OCI-LY1 (cell line): Measurements from ENCODE around the gene MTMR3.

Experiments used
- CTCF ChIP-seq: fragments of 200-600 bp; sonication (generic), shearing (Covaris generic); IDR thresholded peaks from 2 replicates; pipeline ENCODE4 v1.5.1; 2017; ENCODE audit warnings: mild to moderate bottlenecking, antibody characterized with exemption, low read length, moderate library complexity, mixed read lengths
- EZH2 ChIP-seq: fragments of 200-600 bp; sonication (generic), shearing (Covaris generic); IDR thresholded peaks from 2 replicates; pipeline ENCODE4 v1.8.0; 2017; ENCODE audit warnings: borderline replicate concordance, mixed run types, mild to moderate bottlenecking, antibody characterized with exemption, low read length, moderate library complexity, mixed read lengths

DNA sequence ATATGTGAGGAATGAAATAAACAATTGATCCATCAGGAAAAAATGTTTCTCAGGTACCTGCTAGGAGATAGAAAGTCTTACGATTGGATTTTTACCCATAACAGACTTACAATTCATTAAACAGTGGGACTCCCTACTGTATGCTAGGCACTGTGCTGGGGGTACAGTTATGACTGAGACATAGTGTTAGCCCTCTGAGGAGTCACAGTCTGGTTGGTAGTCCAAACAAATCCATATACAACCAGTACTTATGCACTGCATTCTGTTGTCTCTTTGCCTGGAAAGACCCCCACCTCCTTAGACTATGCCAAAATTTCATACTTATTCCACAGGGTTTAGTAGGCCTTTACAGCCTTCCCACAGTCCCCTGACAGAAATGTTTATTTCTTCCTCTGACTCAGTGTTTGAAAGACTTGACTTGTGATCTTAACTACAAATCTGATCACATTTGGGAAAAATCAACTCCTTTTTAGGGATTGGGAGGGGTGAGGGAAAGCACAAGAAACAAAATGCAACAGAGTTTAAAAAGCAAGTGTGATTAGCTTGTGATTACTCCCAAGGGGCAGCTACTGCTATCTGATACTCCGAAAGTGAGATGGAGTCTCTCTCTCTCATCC lies 127.9 kb downstream of the MTMR3 start:
- TF ChIP-seq CTCF (no peak), EZH2 (no peak)
